HG03139 (cell line): ENCODE data around the gene ZNF571.

Experiments
- ATAC-seq: cut with Tn5 transposase; IDR thresholded peaks from one replicate; pipeline ENCODE4 v1.9.1; 2021; ENCODE audit not compliant: unreplicated experiment

ZNF571 gene

DNA sequence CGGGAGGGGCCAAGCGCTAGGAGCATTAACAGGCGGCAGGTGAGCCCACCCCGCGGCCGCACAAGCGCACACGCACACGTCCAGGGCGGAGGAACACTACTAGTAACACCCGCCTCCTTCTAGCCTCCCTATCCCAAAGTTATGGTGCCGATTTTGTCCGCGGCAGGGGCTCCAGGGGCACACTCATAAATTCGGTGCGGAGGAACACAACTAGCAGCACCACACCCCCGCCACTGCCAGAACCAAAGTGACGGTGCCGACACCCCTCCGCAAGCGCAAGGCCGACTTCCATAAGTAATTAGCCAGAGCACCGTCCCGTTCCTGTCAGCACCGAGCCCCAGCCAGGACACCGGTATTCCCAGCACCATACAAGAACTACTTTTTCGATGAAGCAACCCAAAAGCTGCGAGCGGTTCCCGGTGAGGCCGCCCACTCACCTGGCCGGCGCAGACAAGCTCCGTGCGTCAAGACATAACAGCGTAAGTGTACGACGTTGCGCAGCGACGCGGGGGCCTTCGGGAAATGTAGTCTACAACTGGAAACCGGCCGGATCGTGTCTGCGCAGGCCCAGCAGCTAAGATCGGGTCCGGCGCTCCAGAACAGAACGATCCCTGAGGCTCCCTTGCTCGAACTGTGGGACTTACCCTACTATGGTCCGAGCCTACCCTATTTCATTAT is at the start of gene ZNF571, which contains the start of gene ZNF540:
ZNF571 (minus strand) TSS at position 489 of the 678 bp plus-strand sequence. CDS start 8,116 bp downstream, outside the sequence.
ZNF540 (plus strand) TSS at position 573 of the 678 bp plus-strand sequence. CDS start 3,572 bp downstream, outside the sequence.
- peak; percentile 93 for ATAC-seq

GRCh38 chr19:37635076-37636056 is 40.8 kb upstream of the ZNF571 start:
- no peak for ATAC-seq

DNA sequence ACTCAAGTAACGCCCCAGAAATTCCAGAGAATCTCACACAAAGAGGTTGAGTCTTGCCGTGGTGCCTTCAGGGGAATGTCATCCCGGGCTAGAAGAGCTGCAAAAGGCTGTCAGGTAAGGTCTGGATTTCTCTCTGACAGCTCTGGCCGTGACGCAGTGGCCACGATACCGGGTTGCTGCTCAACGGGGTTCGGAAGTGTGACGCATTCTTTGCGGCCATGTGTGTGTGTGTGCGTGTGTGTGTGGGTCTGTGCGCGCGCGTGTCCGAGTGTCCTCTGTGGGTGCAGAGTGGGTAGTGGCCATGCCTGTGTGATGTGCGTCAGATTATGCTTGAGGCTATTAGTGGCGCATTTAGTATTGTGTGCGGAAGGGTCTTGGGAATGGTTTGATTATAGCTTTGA is 390 bp upstream of the ZNF571 start:
- ATAC-seq: peak; percentile 27

- no peak for ATAC-seq
These were observed 642 bp downstream of the ZNF571 start for GRCh38 chr19:37593996-37594303.

DNA sequence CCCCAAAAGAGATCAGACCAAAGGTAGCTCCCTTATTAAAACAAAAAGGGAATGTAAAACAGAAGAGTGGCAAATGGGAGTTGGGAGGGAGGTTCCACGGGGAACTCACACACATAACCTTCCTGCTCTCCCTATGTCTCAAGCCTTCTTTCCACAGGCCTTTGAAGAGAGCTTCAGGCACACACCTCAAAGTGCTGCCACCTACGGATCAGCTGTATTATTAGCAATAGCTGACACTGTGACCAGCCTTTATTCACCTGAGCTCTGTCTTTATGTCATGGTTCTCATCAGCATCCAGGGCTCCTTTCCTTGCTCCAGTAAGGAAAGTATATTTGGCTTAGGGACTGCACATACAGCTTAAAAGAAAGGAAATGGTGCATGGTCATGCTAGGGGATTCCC is 11.3 kb downstream of the ZNF571 start:
- no peak for ATAC-seq

GRCh38 chr19:37572203-37572602 is 22.4 kb downstream of the ZNF571 start:
- ATAC-seq: no peak

GRCh38 chr19:37565370-37565669 is 29.3 kb downstream of the ZNF571 start:
- no peak for ATAC-seq

- no peak for ATAC-seq
These were observed 29.8 kb downstream of the ZNF571 start for GRCh38 chr19:37564624-37565369.

- no peak for ATAC-seq
These were observed 31.1 kb downstream of the ZNF571 start for GRCh38 chr19:37563518-37563917.

DNA sequence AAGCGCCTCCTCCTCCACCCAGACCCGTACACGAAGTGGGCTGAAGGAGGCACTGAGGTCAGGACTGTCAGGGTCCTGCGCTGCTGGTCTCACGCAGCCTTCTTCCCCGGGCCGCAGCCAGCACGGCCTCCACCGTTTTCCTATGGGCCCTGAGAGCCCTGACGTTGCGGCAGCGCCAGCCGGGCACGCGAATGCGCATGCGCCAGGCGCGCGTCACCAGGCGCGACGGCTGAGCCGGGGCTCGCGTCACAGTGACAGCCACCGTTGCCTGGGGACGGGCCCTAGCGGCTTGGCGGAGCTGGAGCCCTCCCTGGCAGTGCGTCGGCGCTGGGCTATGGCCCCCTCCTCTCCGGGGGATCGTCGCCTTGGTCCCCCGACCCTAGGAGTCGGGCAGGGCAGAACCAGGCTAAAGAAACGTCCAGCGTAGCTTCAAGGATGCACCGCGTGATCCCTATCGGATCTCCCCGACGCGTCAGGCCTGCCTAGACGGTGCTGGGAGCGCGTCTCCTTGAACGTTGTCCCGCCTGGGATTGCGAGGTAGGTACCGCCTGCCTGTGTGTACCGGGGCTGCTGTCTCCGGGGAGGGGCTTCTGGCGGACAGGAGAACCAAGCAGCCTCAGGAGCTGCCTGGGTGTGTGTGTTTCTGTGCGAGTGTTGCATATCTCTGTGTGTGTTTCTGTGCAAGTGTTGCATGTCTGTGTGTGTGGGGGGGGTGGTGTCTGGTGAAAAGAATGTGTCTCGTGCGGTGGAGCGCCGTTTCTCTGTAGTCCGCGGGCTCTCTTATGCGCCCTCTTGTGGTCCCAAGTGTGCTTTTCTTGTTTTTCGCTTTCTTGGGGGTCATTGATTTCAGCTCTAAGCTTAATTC is 43.2 kb downstream of the ZNF571 start:
- ATAC-seq: peak; percentile 63

DNA sequence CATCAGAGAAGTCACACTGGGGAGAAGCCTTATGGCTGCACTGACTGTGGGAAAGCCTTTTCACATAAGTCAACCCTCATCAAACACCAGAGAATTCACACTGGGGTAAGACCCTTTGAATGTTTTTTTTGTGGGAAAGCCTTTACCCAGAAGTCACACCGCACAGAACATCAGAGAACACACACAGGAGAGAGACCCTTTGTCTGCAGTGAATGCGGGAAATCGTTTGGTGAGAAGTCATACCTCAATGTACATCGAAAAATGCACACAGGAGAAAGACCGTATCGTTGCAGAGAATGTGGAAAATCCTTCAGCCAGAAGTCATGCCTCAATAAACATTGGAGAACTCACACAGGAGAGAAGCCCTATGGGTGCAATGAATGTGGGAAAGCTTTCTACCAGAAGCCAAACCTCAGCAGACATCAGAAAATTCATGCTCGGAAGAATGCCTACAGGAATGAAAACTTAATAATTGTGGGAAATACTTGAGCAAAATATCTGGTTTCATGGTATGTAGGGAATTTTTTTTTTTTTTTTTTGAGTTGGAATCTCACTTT is 57.1 kb downstream of the ZNF571 start:
- ATAC-seq: no peak

DNA sequence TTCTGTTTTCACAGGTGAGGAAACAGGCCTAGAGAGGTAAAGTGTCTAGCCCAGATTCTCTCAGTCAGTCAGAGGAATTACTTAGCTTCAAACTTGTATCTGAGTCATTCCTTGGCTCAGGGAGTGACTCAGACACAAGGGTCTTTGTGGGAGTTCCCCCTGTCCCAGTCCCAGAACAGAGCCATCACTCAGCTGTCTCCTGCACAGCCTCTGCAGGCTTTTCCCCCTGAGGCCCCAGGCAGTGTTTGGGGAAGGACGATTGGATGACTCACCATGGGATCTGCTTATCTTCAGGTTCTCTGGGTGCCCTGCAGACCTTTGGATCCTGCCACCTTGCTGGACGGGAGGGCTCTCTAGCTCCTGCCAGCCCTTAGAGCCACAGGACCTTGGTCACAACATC is 74.7 kb downstream of the ZNF571 start:
- no peak for ATAC-seq
